ENCODE measurements around the gene PDCD4. TPM values are rescaled to one million over a fixed set of nuclear protein-coding genes. Genes with fewer than 3 reads are reported as not detected.
A peak's percentile ranks its signal among the peaks of the same experiment; 100 is the strongest.

PDCD4 gene
- total RNA-seq, 4 donors from 2014 or later: 230 to 445 (median 330) TPM

DNA sequence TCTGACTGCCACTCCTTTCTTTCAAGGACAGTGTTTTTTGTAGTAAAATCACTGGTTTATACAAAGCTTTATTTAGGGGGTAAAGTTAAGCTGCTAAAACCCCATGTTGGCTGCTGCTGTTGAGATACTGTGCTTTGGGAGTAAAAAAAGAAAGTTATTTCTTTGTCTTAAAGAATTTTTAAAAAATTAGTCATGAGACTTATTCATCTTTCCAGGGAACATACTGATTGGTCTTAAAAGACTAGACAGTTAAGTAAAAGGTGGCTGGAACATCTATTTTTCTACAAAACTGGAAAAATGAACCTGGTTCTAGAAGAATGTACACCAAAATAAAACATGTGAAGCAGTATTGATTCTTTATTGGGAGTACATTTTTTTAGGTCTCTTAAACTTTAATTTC lies 26.7 kb downstream of the PDCD4 start:
- no peak overlapping the region for H3K4me3 ChIP-seq (ENCODE audit: low read depth, poor library complexity, severe bottlenecking)
- no peak for DNase-seq (ENCODE audit: low spot score in 2 of 2)
- no peak for TF ChIP-seq POLR2A (IDR thresholded peaks at IDR 0.05)
- TF ChIP-seq, protein P1, sequence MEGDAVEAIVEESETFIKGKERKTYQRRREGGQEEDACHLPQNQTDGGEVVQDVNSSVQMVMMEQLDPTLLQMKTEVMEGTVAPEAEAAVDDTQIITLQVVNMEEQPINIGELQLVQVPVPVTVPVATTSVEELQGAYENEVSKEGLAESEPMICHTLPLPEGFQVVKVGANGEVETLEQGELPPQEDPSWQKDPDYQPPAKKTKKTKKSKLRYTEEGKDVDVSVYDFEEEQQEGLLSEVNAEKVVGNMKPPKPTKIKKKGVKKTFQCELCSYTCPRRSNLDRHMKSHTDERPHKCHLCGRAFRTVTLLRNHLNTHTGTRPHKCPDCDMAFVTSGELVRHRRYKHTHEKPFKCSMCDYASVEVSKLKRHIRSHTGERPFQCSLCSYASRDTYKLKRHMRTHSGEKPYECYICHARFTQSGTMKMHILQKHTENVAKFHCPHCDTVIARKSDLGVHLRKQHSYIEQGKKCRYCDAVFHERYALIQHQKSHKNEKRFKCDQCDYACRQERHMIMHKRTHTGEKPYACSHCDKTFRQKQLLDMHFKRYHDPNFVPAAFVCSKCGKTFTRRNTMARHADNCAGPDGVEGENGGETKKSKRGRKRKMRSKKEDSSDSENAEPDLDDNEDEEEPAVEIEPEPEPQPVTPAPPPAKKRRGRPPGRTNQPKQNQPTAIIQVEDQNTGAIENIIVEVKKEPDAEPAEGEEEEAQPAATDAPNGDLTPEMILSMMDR (IDR thresholded peaks at IDR 0.05): no peak
- intact Hi-C loops (cut with DNase I; ENCODE audit: low total_unique reads): no loop called here

DNA sequence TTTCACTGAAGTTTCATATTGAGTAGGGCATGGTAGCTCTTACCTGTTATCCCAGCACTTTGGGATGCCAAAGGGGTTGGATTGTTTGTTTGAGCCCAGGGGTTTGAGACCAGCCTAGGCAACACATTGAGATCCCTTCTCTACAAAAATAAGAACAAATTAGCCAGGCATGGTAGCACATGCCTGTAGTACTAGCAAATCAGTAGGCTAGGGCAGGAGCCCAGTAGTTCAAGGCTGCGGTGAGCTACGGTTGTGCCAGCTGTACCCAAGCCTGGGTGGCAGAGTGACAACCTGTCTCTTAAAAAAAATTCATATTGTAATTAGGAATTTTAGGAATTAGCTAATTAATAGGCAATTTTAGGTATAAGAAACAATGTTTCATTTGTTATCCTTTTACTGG lies 29.3 kb downstream of the PDCD4 start:
- no peak for TF ChIP-seq POLR2A (IDR thresholded peaks at IDR 0.05)
- TF ChIP-seq, protein P1 (IDR thresholded peaks at IDR 0.05): no peak
- WGBS, 2 donors: 80 to 91% methylated on average over 2 of the region's 2 CpGs
- DNase-seq (ENCODE audit: low spot score in 2 of 2): no peak
- intact Hi-C loops (cut with DNase I; ENCODE audit: low total_unique reads): no loop called here
- H3K4me3 ChIP-seq (ENCODE audit: low read depth, poor library complexity, severe bottlenecking): no peak overlapping the region

DNA sequence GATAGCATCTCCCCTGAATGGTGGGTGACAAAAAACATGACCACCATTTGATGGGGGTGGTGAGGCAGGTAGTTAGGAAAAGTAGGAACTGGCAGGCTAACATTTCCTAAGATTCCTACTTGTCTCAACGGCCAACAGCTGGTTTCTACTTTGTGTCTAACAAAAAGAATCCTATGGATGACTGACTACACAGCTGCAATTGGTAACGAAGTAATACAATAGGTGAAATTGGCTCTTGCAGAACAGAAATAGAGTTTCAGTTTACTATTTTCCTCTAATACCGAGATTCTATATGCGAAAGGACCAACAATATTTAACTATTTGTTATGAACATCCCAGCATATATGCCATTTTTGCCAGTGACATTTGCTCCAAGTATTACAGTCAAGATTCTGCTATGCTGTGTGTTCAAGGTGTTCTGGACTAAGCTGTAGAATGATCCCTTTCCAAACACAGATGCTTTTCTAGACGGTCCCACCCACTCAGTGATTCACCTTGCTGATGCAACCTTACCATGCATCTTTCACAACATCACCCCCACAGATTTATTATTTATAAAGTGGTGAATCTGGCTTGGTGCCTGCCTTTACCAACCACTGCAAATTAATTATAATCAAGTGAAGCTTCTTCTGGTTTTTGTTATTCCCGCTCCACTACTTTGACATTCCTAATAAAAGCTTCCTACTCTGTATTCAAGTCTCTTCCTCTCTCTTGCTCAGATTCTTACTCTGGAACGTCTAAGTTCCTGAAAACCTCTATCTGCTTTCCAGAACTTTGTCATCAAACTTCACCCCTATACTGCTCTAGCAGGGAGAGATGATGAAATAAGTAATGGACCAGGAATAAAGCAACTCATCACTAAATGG lies 30.5 kb downstream of the PDCD4 start:
- DNase-seq (ENCODE audit: low spot score in 2 of 2): peak in 1 of 2 donors; percentile 34
- no peak for TF ChIP-seq POLR2A (IDR thresholded peaks at IDR 0.05)
- TF ChIP-seq, protein P1 (IDR thresholded peaks at IDR 0.05): no peak
- intact Hi-C loops (cut with DNase I; ENCODE audit: low total_unique reads): no loop called here
- WGBS, 2 donors: 60 to 73% methylated on average over 7 of the region's 7 CpGs
- no peak overlapping the region for H3K4me3 ChIP-seq (ENCODE audit: low read depth, poor library complexity, severe bottlenecking)

DNA sequence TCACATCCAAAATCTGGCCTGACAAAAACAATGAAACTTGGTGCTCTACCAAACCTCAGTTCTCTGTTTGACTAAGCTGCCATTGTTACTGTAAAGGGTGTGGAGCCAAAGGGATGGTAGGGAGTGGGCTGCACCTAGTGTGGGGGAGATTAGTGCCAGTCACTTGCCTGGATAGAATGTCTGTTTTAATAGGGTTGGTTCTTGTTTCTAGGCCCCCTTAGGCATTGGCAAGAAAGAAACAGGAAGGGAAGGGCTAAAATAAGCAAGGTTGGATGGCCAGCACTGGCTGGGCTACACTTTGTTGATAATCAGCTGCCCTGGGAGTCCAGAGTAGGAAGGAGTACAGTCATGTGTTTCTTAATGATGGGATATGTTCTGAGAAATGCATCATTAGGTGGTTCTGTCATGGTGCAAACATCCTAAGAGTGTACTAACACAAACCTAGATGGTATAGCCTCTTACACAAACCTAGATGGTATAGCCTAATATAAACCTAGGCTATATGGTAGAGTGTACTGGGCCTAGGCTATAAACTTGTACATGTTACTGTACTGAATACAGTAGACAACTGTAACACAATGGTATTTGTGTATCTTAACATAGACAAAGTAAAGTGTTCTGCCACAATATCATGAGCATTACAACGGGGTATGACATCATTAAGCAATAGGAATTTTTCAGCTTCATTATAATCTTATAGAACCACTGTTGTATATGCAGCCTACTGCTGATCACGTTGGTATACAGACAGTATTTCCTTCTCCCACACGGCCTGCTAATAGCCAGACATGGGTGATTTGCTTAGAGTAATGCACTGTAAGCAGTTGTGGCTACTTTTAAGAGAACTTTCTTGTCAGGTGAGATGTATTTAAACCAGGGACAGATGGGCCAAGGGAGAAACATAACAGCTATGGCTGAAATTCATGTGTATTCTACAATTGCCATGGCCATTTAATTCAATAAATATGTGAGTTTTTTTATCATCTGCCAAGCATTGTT lies 31.9 kb downstream of the PDCD4 start:
- intact Hi-C loops (cut with DNase I; ENCODE audit: low total_unique reads): no loop called here
- DNase-seq (ENCODE audit: low spot score in 2 of 2): no peak
- WGBS, 2 donors: 73 to 81% methylated on average over 3 of the region's 3 CpGs
- no peak for TF ChIP-seq POLR2A (IDR thresholded peaks at IDR 0.05)
- TF ChIP-seq, protein P1 (IDR thresholded peaks at IDR 0.05): no peak
- H3K4me3 ChIP-seq (ENCODE audit: low read depth, poor library complexity, severe bottlenecking): no peak overlapping the region

DNA sequence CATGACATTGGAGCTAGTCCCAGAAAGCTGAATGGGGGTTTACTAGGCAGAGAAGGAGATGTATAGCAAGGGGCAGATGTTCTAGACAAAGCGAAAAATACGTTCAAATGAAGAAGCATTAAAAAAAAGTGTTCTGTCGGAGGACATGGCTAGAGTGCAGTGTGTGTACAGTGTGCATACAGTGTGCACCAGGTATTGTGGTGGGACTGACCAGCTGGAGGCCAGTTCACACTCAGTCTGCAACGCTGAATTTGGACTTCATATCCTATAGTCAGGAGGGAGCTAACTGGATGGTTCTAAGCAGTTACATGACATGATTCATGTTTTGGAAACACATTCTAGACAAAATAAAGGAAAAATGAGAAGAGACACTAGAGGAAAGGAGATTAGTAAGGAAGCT lies 38.4 kb downstream of the PDCD4 start:
- intact Hi-C loops (cut with DNase I; ENCODE audit: low total_unique reads): no loop called here
- WGBS, 2 donors: 85 to 86% methylated on average over 4 of the region's 4 CpGs
- no peak for DNase-seq (ENCODE audit: low spot score in 2 of 2)
- H3K4me3 ChIP-seq (ENCODE audit: low read depth, poor library complexity, severe bottlenecking): no peak overlapping the region
- TF ChIP-seq, protein P1 (IDR thresholded peaks at IDR 0.05): no peak
- no peak for TF ChIP-seq POLR2A (IDR thresholded peaks at IDR 0.05)

All from lower leg skin (tissue), 4 donors.